HUES6 (cell line): Measurements from ENCODE around the gene SPECC1.

Source experiments
- H3K27ac ChIP-seq: 2 replicates; pipeline ENCODE4 v1.7.0; 2013; ENCODE audit warnings: low read depth, mild to moderate bottlenecking, low read length, inconsistent platforms
- H3K27me3 ChIP-seq: 2 replicates; pipeline ENCODE4 v1.6.1; 2013; ENCODE audit warnings: low read length; ENCODE audit not compliant: control insufficient read depth, insufficient read depth
- H3K36me3 ChIP-seq: 2 replicates; pipeline ENCODE4 v1.6.1; 2013; ENCODE audit warnings: low read length; ENCODE audit not compliant: control insufficient read depth, insufficient read depth
- H3K4me1 ChIP-seq: 2 replicates; pipeline ENCODE4 v1.6.1; 2013; ENCODE audit warnings: low read length; ENCODE audit not compliant: control insufficient read depth, insufficient read depth
- H3K4me3 ChIP-seq: 2 replicates; pipeline ENCODE4 v1.5.1; 2013; ENCODE audit warnings: low read depth, low read length
- H3K9ac ChIP-seq: one replicate; pipeline ENCODE4 v1.6.1; 2013; ENCODE audit warnings: mild to moderate bottlenecking, low read length
- H3K9me3 ChIP-seq: 2 replicates; pipeline ENCODE4 v1.6.1; 2013; ENCODE audit warnings: low read depth, low read length; ENCODE audit not compliant: control insufficient read depth, insufficient read depth

The SPECC1 gene

GRCh38 chr17:20145567-20145966 lies 136.4 kb downstream of the SPECC1 start:
- Histone ChIP-seq H3K9ac (no peak overlapping the region), H3K36me3 (no peaks in the 10 kb centered on the region), H3K27ac (no peak overlapping the region), H3K4me3 (no peak overlapping the region), H3K4me1 (peaks cover 12% of the 10 kb centered on the region), H3K9me3 (no peaks in the 10 kb centered on the region), H3K27me3 (no peaks in the 10 kb centered on the region)

GRCh38 chr17:20149251-20149650 lies 140.1 kb downstream of the SPECC1 start:
- H3K4me1 ChIP-seq = no peaks in the 10 kb centered on the region
- H3K9ac ChIP-seq = no peak overlapping the region
- no peak overlapping the region for H3K27ac ChIP-seq
- H3K4me3 ChIP-seq = no peak overlapping the region
- peaks cover 2% of the 10 kb centered on the region; the same call in 1 of the 2 replicates for H3K27me3 ChIP-seq
- H3K36me3 ChIP-seq = no peaks in the 10 kb centered on the region
- H3K9me3 ChIP-seq = no peaks in the 10 kb centered on the region

GRCh38 chr17:20151174-20151573 lies 142.0 kb downstream of the SPECC1 start:
- H3K4me3 ChIP-seq = no peak overlapping the region
- H3K27ac ChIP-seq = no peak overlapping the region
- H3K9ac ChIP-seq = no peak overlapping the region
- H3K36me3 ChIP-seq = no peaks in the 10 kb centered on the region
- H3K4me1 ChIP-seq = peaks cover 6% of the 10 kb centered on the region; the same call in 1 of the 2 replicates
- H3K9me3 ChIP-seq = no peaks in the 10 kb centered on the region
- peaks cover 13% of the 10 kb centered on the region for H3K27me3 ChIP-seq

GRCh38 chr17:20153231-20153630 lies 144.1 kb downstream of the SPECC1 start:
- H3K4me3 ChIP-seq = no peak overlapping the region
- H3K36me3 ChIP-seq = no peaks in the 10 kb centered on the region
- H3K27ac ChIP-seq = no peak overlapping the region
- H3K27me3 ChIP-seq = peaks cover 13% of the 10 kb centered on the region
- peaks cover 14% of the 10 kb centered on the region for H3K4me1 ChIP-seq
- no peaks in the 10 kb centered on the region for H3K9me3 ChIP-seq
- H3K9ac ChIP-seq = no peak overlapping the region

GRCh38 chr17:20154286-20155000 lies 145.3 kb downstream of the SPECC1 start:
- Histone ChIP-seq H3K4me1 (peaks cover 19% of the 10 kb centered on the region), H3K27me3 (peaks cover 13% of the 10 kb centered on the region), H3K27ac (no peak overlapping the region), H3K36me3 (no peaks in the 10 kb centered on the region), H3K9ac (no peak overlapping the region), H3K4me3 (no peak overlapping the region), H3K9me3 (no peaks in the 10 kb centered on the region)

GRCh38 chr17:20155258-20156195 lies 146.4 kb downstream of the SPECC1 start:
- Histone ChIP-seq H3K4me1 (peaks cover 21% of the 10 kb centered on the region), H3K36me3 (no peaks in the 10 kb centered on the region), H3K9me3 (no peaks in the 10 kb centered on the region), H3K27me3 (peaks cover 13% of the 10 kb centered on the region), H3K27ac (peak overlapping the region; percentile 91), H3K9ac (peak overlapping the region; percentile 95), H3K4me3 (peak overlapping the region; percentile 96)

- Histone ChIP-seq H3K4me3 (peak overlapping the region; percentile 96), H3K36me3 (no peaks in the 10 kb centered on the region), H3K9ac (peak overlapping the region; percentile 95), H3K4me1 (peaks cover 21% of the 10 kb centered on the region), H3K27ac (peak overlapping the region; percentile 91), H3K27me3 (peaks cover 13% of the 10 kb centered on the region), H3K9me3 (no peaks in the 10 kb centered on the region)
Measured at GRCh38 chr17:20156196-20157000, 147.2 kb downstream of the SPECC1 start.

- Histone ChIP-seq H3K4me3 (peak overlapping the region; percentile 96), H3K27ac (peak overlapping the region; percentile 91; the same call in 1 of the 2 replicates), H3K9me3 (no peaks in the 10 kb centered on the region), H3K36me3 (no peaks in the 10 kb centered on the region), H3K27me3 (peaks cover 13% of the 10 kb centered on the region), H3K4me1 (peaks cover 21% of the 10 kb centered on the region), H3K9ac (peak overlapping the region; percentile 95)
Measured at GRCh38 chr17:20157001-20157310, 147.8 kb downstream of the SPECC1 start.

GRCh38 chr17:20158580-20158979 lies 149.4 kb downstream of the SPECC1 start:
- no peak overlapping the region for H3K9ac ChIP-seq
- peaks cover 21% of the 10 kb centered on the region for H3K4me1 ChIP-seq
- no peaks in the 10 kb centered on the region for H3K36me3 ChIP-seq
- no peak overlapping the region for H3K27ac ChIP-seq
- no peak overlapping the region for H3K4me3 ChIP-seq
- peaks cover 13% of the 10 kb centered on the region for H3K27me3 ChIP-seq
- H3K9me3 ChIP-seq = no peaks in the 10 kb centered on the region

- H3K36me3 ChIP-seq = no peaks in the 10 kb centered on the region
- peaks cover 21% of the 10 kb centered on the region for H3K4me1 ChIP-seq
- no peak overlapping the region for H3K4me3 ChIP-seq
- H3K27ac ChIP-seq = no peak overlapping the region
- peaks cover 9% of the 10 kb centered on the region for H3K27me3 ChIP-seq
- H3K9me3 ChIP-seq = no peaks in the 10 kb centered on the region
- no peak overlapping the region for H3K9ac ChIP-seq
Measured at GRCh38 chr17:20159406-20160069, 150.4 kb downstream of the SPECC1 start.
